Inflammatory macrophage treated with lipopolysaccharide for 4 hours (primary cell): Measurements from ENCODE around the gene MBD5.
A peak's percentile ranks its signal among the peaks of the same experiment; 100 is the strongest.

Experiments
- DNase-seq: peaks from one replicate; pipeline ENCODE4 v3.0.0-alpha.2; 2020

MBD5 gene

DNA sequence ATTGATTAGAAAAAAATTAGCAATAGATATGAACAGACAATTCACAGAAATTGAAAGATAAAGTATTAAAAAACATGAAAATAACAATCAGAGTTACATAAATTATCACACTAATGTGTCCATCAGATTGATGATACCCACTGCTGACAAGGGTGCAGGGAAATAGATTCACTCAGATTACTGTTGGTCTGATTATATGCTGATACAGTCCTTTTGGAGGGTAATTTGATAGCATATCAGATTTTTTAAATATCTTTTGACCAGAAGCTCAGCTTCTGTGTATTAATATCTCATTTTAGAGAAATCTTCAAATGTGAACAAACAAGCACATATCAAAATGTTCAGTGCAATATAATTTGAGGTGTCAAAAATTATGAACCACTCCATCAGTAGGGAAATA lies 465.8 kb downstream of the MBD5 start:
- no peak for DNase-seq

DNA sequence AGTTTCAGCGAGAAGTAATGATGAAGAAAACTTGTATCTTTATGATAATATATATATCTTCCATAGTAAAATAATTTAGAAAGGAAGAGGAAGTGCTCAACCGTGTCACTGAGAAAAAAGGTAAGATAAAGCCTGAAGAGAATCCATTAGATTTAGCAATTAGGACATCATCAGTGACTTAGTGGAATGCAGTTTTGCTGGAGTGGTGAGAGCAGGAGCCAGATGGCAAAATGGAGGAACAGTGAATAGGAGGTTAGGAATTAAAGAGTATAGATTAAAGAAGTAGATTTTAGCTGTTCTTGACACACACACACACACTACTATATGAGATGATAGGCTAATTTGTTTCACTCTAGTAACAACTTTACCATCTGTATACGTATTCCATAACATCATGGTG lies 466.5 kb downstream of the MBD5 start:
- no peak for DNase-seq

GRCh38 chr2:148490840-148491439 lies 470.0 kb downstream of the MBD5 start:
- no peak for DNase-seq

DNA sequence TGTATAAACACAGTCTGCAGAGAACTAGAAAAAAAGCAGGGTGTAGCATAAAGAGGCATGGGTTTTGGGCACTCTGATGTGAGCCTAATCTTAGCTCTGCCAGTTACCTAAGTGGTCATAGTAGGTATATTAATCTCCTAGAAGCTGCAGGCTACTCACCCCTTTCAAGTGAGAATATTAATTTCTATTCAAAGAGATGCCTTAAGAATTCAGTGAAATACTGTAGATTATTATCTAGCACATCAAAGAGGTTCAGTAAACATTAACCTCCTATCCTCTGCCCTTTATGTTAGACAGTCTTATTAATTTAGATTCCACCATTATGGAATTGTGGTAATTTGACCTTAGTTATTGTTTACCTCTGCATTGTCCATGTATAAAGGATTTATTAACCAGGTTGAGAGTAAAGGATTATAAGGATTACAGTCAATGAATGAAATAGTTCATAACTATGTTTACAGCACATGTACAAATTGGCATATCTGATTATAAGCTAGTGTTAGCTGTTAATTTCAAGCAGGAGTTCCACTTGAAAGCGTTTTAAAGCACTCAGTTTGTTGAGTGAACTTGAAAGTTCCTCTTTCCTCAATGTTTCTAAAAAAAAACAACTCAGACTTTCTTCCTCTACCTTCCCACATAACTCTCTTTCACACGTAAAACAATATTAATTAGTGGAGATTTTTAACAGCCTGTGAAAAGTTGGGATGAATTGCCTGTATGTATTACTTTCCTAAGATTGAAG lies 473.1 kb downstream of the MBD5 start:
- no peak for DNase-seq

- no peak for DNase-seq
Measured at GRCh38 chr2:148495586-148495985, 474.7 kb downstream of the MBD5 start.

GRCh38 chr2:148501545-148501944 lies 480.7 kb downstream of the MBD5 start:
- DNase-seq, result no peak

DNA sequence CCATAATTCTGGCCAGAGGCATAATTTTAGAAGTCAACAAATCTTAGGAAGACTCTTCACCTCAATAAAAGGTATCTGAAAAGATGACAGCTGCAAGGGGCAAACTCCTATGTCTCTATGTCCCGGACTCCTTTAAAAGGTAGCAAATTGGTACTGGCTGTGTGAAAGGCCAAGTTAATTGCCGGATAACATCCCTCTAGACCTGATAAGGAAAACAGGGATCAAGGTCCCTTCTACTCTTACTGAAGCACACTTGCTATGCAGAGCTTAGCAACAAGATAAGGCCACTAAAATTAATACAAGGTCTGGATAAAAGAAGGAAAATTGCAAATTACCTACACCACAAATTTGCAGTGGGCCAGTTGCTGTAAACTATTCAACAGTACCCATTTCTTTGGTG lies 482.6 kb downstream of the MBD5 start:
- DNase-seq, result no peak

DNA sequence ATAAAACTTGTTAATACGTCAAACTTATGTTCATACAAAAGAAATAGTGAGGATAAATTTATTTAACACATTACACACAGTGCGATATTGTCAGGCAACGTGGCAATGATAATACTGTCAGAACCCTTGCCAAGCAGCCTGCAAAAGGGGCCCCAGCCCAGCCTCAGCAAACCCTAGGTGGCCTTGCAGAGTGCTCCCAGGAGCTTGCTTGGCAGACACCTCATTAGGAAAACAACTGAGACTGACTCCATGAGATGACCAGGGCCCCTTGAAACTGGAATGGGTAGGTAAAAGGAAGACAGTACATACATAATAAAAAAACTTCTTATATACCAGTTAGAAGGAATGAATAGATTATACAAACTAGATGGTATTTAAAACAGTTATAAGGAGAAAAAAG lies 487.1 kb downstream of the MBD5 start:
- DNase-seq, result no peak

- no peak for DNase-seq
Measured at GRCh38 chr2:148508878-148509287, 488.0 kb downstream of the MBD5 start.

DNA sequence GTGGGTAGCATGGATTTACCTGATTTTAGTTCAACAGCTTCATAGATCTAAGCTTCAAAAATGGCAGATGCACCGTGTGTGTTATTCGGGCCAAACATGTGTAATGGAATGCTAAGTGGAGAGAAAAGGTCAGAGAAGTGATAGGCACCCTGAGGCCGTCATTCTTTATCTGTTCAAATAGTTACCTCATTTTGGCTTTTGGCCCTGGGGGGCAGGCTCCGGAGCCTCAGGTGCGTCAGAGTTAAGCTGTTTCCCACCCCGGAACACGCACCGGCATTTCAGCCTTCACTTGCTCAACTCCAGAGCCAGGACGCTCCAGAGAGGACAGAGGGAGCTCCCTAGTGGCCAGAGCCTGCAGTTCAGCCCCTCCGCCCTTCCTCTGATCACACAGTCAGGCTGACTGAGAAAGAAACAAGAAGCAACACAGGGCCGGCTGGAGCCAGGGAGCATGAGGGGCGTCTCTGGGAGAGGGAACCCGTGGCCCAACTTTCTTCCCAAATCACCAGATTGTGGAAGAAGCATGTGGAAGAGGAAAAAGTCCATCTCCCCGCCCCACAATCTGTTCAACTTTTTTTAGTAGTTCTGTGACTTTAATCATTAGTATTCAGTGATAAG lies 488.5 kb downstream of the MBD5 start:
- peak; percentile 85 for DNase-seq

- no peak for DNase-seq
Measured at GRCh38 chr2:148511883-148512282, 491.0 kb downstream of the MBD5 start.

GRCh38 chr2:148512501-148512900 lies 491.6 kb downstream of the MBD5 start:
- DNase-seq, result no peak

GRCh38 chr2:148513427-148513826 lies 492.5 kb downstream of the MBD5 start:
- no peak for DNase-seq

DNA sequence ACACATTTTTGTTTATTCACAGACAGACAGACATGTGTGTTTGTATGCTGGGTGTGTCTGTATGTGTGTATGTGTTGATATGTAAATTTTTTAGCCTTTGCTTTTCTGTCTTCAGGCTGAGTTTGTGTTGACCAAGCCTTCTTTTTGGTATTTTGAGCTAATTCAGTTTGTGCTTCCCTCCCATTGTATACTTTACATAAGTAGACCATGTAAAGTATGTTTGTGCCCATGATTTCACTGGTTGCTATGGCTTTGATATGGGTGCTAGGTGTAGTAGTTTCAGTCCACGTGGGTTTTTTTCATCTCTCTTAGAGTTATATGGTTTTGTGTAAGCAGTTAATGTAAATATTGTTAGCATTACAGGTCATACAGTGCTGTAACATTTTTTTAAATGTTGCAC lies 494.2 kb downstream of the MBD5 start:
- no peak for DNase-seq

- peak; percentile 33 for DNase-seq
Measured at GRCh38 chr2:148515976-148516375, 495.1 kb downstream of the MBD5 start.

- no peak for DNase-seq
Measured at GRCh38 chr2:148517296-148517695, 496.4 kb downstream of the MBD5 start.

GRCh38 chr2:148517822-148518221 lies 496.9 kb downstream of the MBD5 start:
- no peak for DNase-seq

DNA sequence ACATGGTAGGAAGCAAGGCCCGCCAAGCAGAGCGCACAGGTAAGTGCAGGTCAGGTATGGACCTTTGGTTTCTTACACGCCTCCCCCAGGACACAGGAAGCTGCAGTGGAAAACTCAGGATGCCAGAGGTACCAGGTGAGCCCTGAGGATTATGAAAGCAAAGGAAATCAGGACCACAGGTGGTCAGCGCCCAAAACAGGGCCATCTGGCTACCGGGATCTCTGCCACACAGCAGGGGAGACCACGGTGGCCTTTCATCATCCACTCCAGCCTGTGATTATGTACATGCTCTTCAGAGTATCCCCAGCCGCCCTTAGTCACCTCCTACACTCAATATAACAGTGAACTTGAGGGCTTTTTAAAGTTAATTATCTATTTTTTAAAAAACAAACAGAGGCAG lies 498.1 kb downstream of the MBD5 start:
- no peak for DNase-seq

DNA sequence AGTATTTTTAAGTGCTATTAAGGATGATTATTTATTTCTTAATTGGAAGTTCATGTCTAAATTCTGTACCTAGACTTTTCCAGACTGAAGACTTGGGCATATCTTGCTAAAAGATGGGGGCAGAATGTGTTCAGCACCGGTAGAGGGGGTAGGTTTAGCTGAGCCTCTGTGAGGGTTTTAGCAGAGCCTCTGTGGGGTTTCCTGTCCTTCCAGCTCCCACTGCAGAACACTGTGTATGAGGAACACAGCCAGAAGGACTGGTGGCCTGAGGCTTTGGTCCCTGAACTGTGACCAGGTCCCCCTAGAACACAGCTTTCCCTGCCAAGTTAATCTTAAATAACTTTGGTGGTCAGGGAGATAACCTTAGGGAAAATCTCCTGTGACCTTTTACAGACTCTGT lies 500.3 kb downstream of the MBD5 start:
- DNase-seq, result no peak

DNA sequence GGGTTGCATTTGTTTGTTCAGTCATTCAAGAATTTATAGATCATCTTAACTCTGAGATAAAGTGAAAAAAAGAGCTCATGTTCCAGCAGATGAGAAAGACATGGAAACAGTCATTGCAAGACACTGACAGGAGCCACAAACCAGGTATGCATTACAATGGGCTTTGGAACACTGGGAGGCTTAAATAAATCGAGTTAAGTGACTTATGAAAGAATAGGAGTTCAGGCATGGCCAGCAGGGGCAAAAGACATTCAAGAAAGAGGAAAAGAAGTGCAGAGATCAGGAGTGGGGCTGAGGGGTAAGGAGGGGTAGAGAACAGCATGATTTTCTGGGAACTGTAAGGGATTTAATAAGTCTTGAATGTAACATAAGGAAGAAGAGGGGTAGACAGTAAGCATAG lies 502.4 kb downstream of the MBD5 start:
- DNase-seq, result no peak

DNA sequence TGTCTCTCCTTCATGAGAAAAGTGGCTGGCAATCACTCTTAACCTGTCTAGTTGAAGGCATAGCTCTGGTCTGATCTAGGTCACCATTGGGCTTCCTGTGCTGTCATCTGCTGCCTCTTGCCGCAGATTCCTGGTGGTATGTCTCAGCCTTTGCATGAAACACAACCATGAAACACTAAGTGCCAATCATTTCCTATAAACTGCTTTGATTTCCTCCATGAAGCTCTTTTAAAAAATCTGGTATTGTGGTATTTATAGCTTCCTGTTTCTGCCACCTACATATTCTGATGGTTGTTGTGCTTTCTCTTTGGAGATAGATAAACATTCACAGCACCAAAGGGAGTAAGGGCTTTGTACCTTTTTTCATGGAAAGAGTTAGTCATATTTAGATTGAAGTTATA lies 503.6 kb downstream of the MBD5 start:
- peak; percentile 65 for DNase-seq

- no peak for DNase-seq
Measured at GRCh38 chr2:148525130-148525529, 504.2 kb downstream of the MBD5 start.

DNA sequence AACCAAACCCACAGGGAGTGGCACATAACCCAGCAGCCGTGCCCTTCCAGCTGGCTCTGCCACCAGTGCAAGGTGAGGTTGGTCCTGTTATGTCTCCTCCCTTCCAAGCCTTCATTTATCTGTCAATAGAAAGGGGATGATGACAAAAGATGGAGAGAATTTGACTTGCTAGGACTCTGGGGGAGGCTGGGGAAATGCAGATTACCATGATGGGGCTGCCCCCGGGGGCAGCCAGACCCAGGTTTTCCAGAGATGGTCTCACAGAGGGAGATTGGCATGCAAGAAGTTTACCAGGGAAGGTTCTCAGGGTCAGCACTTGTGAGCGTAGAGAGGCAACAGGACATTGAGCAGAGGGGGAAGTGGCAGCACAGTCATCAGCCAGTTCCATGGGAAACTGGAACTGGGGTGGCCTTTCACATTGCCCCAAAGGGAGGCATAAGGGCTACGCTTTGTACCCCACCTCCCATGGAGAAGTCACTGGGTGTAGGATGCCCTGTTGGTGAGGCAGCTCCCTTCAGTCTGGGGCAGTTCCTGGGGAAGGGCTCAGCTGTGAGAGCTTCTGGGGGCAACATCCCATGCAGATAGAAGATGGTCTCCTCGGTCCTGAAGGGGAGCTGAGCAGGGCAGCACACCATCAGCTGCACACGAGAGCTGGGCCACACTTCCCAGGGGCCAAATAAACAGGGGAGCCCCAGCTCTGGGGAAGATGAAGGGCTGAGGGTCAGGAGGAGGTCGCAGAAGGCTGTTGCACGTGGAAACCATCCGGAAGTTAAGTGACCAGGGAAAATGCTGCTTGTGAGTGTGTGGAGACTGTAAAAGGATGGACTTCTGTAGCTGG lies 505.8 kb downstream of the MBD5 start:
- no peak for DNase-seq
